ENCODE measurements around the gene UBE2F.

UBE2F gene

GRCh38 chr2:238083919-238084318 lies 117.1 kb downstream of the UBE2F start:
- DNase-seq = no peak

GRCh38 chr2:238084761-238085160 lies 117.9 kb downstream of the UBE2F start:
- no peak for DNase-seq

- DNase-seq = no peak
Observed at GRCh38 chr2:238085899-238086298, 119.1 kb downstream of the UBE2F start.

- DNase-seq = no peak
Observed at GRCh38 chr2:238087211-238087610, 120.4 kb downstream of the UBE2F start.

GRCh38 chr2:238090887-238091286 lies 124.1 kb downstream of the UBE2F start:
- no peak for DNase-seq

- no peak for DNase-seq
Observed at GRCh38 chr2:238091436-238092060, 124.7 kb downstream of the UBE2F start.
